Measurements from ENCODE around the gene ZNF688. TPM values are rescaled to one million over a fixed set of nuclear protein-coding genes. Genes with fewer than 3 reads are reported as not detected.

ZNF688 gene
- total and polyA plus RNA-seq, 2 of the 13 experiments (the other 11 are each of a cell fraction or from before 2014, with no cell fraction given) = 2.4 to 5.4 TPM

DNA sequence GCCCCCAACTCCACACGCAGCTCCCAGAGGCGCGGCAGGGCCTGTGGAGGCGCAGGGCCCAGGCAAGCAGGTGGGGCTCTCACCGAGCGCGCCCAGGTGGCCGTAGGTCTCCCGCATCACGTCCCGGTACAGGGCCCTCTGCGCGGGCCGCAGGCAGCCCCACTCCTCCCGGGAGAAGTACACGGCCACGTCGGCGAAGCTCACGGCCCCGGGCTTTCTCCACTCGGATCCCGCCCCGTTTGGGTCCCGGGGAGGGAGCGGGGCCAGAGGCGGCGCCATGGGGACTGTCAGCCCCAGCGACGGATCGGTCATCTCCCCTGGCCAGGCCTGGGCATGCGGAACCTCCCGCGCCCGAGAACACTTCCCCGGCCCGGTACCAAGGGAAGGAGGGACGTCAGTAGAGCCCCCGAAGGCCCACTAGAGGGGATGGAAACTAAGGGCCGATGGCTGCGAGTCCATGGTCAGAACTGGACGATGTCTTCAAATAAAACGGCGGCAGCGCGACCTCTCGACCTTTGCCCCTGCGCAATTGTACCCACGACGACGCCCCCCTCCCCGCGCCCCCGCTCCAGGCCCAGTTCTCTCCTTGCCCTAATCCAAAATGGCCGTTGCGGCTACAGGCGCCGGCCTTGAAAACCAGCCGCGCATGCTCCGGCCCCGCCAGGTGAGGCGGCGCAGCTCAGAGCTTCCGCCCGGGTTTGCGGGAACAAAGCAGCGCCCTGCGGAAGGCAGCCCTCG, 37.0 kb downstream of the ZNF688 start, which contains the start of gene ZNF747:
TSS of gene ZNF747 (minus strand) at position 491 of the 738 bp plus-strand sequence. CDS start at position 312, 179 bp downstream.
- peak; percentile 49 for FAIRE-seq
- TF ChIP-seq ZNF780A (CRISPR knock-in tag; IDR thresholded peaks at IDR 0.05) (peak; percentile 57; the same call in 1 of the 2 replicates), ZNF17 (CRISPR knock-in tag; IDR thresholded peaks at IDR 0.05) (peak; percentile 64; the same call in 1 of the 2 replicates), ZNF766 (CRISPR knock-in tag; IDR thresholded peaks at IDR 0.05; ENCODE audit: borderline replicate concordance) (peak; percentile 19; the same call in 1 of the 2 replicates), SNRNP70 (IDR thresholded peaks at IDR 0.05; ENCODE audit: low read depth, low read length) (no peak), ZNF343 (CRISPR knock-in tag; IDR thresholded peaks at IDR 0.05) (no peak), ZNF468 (CRISPR knock-in tag; IDR thresholded peaks at IDR 0.05) (no peak), CENPT (CRISPR knock-in tag; IDR thresholded peaks at IDR 0.05; ENCODE audit: low read depth) (peak; percentile 16; the same call in 1 of the 2 replicates), FOSL1 (CRISPR knock-in tag; IDR thresholded peaks at IDR 0.05; ENCODE audit: borderline replicate concordance) (no peak), ZNF230 (CRISPR knock-in tag; IDR thresholded peaks at IDR 0.05) (no peak; the same call in 1 of the 2 replicates), HHEX (CRISPR knock-in tag; IDR thresholded peaks at IDR 0.05) (no peak), CBX1 (IDR thresholded peaks at IDR 0.05; ENCODE audit: low read depth) (peak; percentile 52), SMARCC2 (IDR thresholded peaks at IDR 0.05) (no peak), RFX5 (IDR thresholded peaks at IDR 0.05; ENCODE audit: low read depth, low read length) (no peak), KLF16 (CRISPR knock-in tag; IDR thresholded peaks at IDR 0.05) (peak in 1 of 2 experiments; percentile 36; a peak in 3 of 4 replicates)
- TF ChIP-seq, protein P1, sequence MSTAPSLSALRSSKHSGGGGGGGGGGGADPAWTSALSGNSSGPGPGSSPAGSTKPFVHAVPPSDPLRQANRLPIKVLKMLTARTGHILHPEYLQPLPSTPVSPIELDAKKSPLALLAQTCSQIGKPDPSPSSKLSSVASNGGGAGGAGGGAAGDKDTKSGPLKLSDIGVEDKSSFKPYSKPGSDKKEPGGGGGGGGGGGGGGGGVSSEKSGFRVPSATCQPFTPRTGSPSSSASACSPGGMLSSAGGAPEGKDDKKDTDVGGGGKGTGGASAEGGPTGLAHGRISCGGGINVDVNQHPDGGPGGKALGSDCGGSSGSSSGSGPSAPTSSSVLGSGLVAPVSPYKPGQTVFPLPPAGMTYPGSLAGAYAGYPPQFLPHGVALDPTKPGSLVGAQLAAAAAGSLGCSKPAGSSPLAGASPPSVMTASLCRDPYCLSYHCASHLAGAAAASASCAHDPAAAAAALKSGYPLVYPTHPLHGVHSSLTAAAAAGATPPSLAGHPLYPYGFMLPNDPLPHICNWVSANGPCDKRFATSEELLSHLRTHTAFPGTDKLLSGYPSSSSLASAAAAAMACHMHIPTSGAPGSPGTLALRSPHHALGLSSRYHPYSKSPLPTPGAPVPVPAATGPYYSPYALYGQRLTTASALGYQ (CRISPR knock-in tag; IDR thresholded peaks at IDR 0.05) = no peak; the same call in none of the 2 replicates
- TF ChIP-seq, protein P2, sequence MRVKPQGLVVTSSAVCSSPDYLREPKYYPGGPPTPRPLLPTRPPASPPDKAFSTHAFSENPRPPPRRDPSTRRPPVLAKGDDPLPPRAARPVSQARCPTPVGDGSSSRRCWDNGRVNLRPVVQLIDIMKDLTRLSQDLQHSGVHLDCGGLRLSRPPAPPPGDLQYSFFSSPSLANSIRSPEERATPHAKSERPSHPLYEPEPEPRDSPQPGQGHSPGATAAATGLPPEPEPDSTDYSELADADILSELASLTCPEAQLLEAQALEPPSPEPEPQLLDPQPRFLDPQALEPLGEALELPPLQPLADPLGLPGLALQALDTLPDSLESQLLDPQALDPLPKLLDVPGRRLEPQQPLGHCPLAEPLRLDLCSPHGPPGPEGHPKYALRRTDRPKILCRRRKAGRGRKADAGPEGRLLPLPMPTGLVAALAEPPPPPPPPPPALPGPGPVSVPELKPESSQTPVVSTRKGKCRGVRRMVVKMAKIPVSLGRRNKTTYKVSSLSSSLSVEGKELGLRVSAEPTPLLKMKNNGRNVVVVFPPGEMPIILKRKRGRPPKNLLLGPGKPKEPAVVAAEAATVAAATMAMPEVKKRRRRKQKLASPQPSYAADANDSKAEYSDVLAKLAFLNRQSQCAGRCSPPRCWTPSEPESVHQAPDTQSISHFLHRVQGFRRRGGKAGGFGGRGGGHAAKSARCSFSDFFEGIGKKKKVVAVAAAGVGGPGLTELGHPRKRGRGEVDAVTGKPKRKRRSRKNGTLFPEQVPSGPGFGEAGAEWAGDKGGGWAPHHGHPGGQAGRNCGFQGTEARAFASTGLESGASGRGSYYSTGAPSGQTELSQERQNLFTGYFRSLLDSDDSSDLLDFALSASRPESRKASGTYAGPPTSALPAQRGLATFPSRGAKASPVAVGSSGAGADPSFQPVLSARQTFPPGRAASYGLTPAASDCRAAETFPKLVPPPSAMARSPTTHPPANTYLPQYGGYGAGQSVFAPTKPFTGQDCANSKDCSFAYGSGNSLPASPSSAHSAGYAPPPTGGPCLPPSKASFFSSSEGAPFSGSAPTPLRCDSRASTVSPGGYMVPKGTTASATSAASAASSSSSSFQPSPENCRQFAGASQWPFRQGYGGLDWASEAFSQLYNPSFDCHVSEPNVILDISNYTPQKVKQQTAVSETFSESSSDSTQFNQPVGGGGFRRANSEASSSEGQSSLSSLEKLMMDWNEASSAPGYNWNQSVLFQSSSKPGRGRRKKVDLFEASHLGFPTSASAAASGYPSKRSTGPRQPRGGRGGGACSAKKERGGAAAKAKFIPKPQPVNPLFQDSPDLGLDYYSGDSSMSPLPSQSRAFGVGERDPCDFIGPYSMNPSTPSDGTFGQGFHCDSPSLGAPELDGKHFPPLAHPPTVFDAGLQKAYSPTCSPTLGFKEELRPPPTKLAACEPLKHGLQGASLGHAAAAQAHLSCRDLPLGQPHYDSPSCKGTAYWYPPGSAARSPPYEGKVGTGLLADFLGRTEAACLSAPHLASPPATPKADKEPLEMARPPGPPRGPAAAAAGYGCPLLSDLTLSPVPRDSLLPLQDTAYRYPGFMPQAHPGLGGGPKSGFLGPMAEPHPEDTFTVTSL (CRISPR knock-in tag; IDR thresholded peaks at IDR 0.05; ENCODE audit: borderline replicate concordance) = no peak; the same call in 1 of the 2 replicates

More for the DNA sequence above, 37.0 kb downstream of the ZNF688 start, which contains the start of gene ZNF747:
- CTCF ChIA-PET (ENCODE audit: low intra/inter-chr PET ratio, low total read pairs) = interaction anchor here (0.9 to 1.1 kb wide), 3 partner anchors 24 to 104 kb away, joined by 3 to 5 read pairs (median 3); partner anchors contain the start of gene ZNF764
- Histone ChIP-seq H3K9me3 (ENCODE audit: low read length) (no peaks in the 10 kb centered on the region), H3K27ac (ENCODE audit: extremely low read length, insufficient read depth, low read length) (peak within 1 kb of the TSS; percentile 85), H3K79me2 (ENCODE audit: insufficient read depth, low read length) (peaks cover 31% of the 10 kb centered on the region), H4K20me1 (ENCODE audit: insufficient read depth, low read length) (no peaks in the 10 kb centered on the region), H3K4me1 (ENCODE audit: insufficient read depth, low read length) (peaks cover 68% of the 10 kb centered on the region), H3K4me2 (ENCODE audit: low read depth, low read length) (peak within 1 kb of the TSS; percentile 95), H3K36me3 (replicated peaks in 1 of 2; ENCODE audit: control insufficient read depth in 1 of 2, insufficient read depth in 2 of 2, low read length in 2 of 2) (peaks cover 0 to 1% of the 10 kb centered on the region in 2 experiments; a peak in 1 of 5 replicates), H2AFZ (ENCODE audit: low read length) (peak within 1 kb of the TSS; percentile 69), H3K4me3 (replicated peaks in 1 of 3; ENCODE audit: insufficient read depth in 1 of 3, low read depth in 2 of 3, low read length in 3 of 3) (peak within 1 kb of the TSS; percentile 75 to 93 (median 81)), H3K9ac (ENCODE audit: insufficient read depth, low read depth, low read length) (peak within 1 kb of the TSS; percentile 89), H3K27me3 (ENCODE audit: control insufficient read depth in 1 of 2, insufficient read depth in 2 of 2, low read length in 2 of 2) (no peaks in the 10 kb centered on the region; a peak in 1 of 5 replicates)
- BruUV-seq (replicated peaks) = TSS peak; percentile 56
- intact Hi-C loops (cut with micrococcal nuclease; ENCODE audit: unreplicated experiment) = loop anchor here (1.0 to 2.0 kb wide), 3 partner anchors 24 to 104 kb away; partner anchors contain the start of genes DCTPP1 and ZNF764
- under 1% methylated on average over 22 of the region's 70 CpGs for WGBS (ENCODE audit: low lambda C conversion rate)
- DNase-seq (ENCODE audit: low spot score) (peak; percentile 92), ATAC-seq (peak; percentile 84)
- in situ Hi-C loops (cut with HindIII; ENCODE audit: extremely low pct_ligation_motif_present, low pct_unique_long_range_greater_than_20kb) = no loop called here
- POLR2A ChIA-PET = interaction anchor here (0.9 to 5.1 kb wide), 30 partner anchors 7 to 469 kb away, joined by 3 to 187 read pairs (median 6); partner anchors contain the start of genes ALDOA, CD2BP2, DCTPP1 and FBRS

Data from HepG2 (cell line).